Measurements from ENCODE around the gene CD180.
"Not testable (repeated sequence)": the region's sequence is repeated elsewhere in the genome, so short reads cannot be mapped to it uniquely, and the experiment has no call there.

Gene CD180

GRCh38 chr5:67188274-67189078 is 8.1 kb downstream of the CD180 start:
- DNase-seq (ENCODE audit: low read depth in 2 of 2), result no peak

GRCh38 chr5:67187006-67187715 is 9.4 kb downstream of the CD180 start:
- no peak for DNase-seq (ENCODE audit: low read depth in 2 of 2)

- no peak for DNase-seq (ENCODE audit: low read depth in 2 of 2)
Observed at GRCh38 chr5:67183859-67184258, 12.7 kb downstream of the CD180 start.

GRCh38 chr5:67182301-67182790 is 14.3 kb downstream of the CD180 start:
- no peak for DNase-seq (ENCODE audit: low read depth in 2 of 2)

GRCh38 chr5:67181648-67182221 is 14.9 kb downstream of the CD180 start:
- no peak for DNase-seq (ENCODE audit: low read depth in 2 of 2)

GRCh38 chr5:67179697-67180361 is 16.8 kb downstream of the CD180 start:
- no peak for DNase-seq (ENCODE audit: low read depth in 2 of 2)

- DNase-seq (ENCODE audit: low read depth in 2 of 2), result no peak
Observed at GRCh38 chr5:67178966-67179365, 17.6 kb downstream of the CD180 start.

- no peak for DNase-seq (ENCODE audit: low read depth in 2 of 2)
Observed at GRCh38 chr5:67178085-67178484, 18.5 kb downstream of the CD180 start.

GRCh38 chr5:67176936-67177335 is 19.7 kb downstream of the CD180 start:
- no peak for DNase-seq (ENCODE audit: low read depth in 2 of 2)

- no peak for DNase-seq (ENCODE audit: low read depth in 2 of 2)
Observed at GRCh38 chr5:67173959-67174358, 22.6 kb downstream of the CD180 start.

- not testable (repeated sequence) for DNase-seq (ENCODE audit: low read depth in 2 of 2)
Observed at GRCh38 chr5:67173351-67173750, 23.2 kb downstream of the CD180 start.

- DNase-seq (ENCODE audit: low read depth in 2 of 2), result no peak
Observed at GRCh38 chr5:67170767-67171166, 25.8 kb downstream of the CD180 start.

GRCh38 chr5:67168069-67168468 is 28.5 kb downstream of the CD180 start:
- no peak for DNase-seq (ENCODE audit: low read depth in 2 of 2)

- DNase-seq (ENCODE audit: low read depth in 2 of 2), result peak; percentile 28 to 45
Observed at GRCh38 chr5:67166460-67167285, 29.9 kb downstream of the CD180 start.

- DNase-seq (ENCODE audit: low read depth in 2 of 2), result peak; percentile 59 to 63
Observed at GRCh38 chr5:67165526-67166459, 30.8 kb downstream of the CD180 start.

GRCh38 chr5:67164856-67165525 is 31.6 kb downstream of the CD180 start:
- DNase-seq (ENCODE audit: low read depth in 2 of 2), result no peak

GRCh38 chr5:67163863-67164595 is 32.6 kb downstream of the CD180 start:
- DNase-seq (ENCODE audit: low read depth in 2 of 2), result no peak

GRCh38 chr5:67163231-67163756 is 33.3 kb downstream of the CD180 start:
- no peak for DNase-seq (ENCODE audit: low read depth in 2 of 2)

- no peak for DNase-seq (ENCODE audit: low read depth in 2 of 2)
Observed at GRCh38 chr5:67161767-67162166, 34.8 kb downstream of the CD180 start.
